Activated T-helper 2 cell treated with anti-CD3 and anti-CD28 coated beads, Interferon-gamma antibody, Interleukin-2, Interleukin-4, amounts not matched to agents 10 μg/mL and 5 μg/mL and 100 μg/mL, durations not matched to agents 14 hours and 24 hours and 36 hours (primary cell): ENCODE results near the gene C2orf49. TPM values are rescaled to one million over a fixed set of nuclear protein-coding genes. Genes with fewer than 3 reads are reported as not detected.

Experiments used
- DNase-seq: peaks from one replicate; pipeline ENCODE4 v3.0.0; 2021; ENCODE audit warnings: low spot score
- H3K27ac Mint-ChIP-seq: one replicate; pipeline ENCODE4 v1.8.0; 2021; ENCODE audit warnings: mixed read lengths
- H3K27me3 Mint-ChIP-seq: one replicate; pipeline ENCODE4 v1.8.0; 2021; ENCODE audit warnings: low read depth, mixed read lengths
- H3K36me3 Mint-ChIP-seq: one replicate; pipeline ENCODE4 v1.8.0; 2021; ENCODE audit warnings: low read depth, mixed read lengths
- H3K4me1 Mint-ChIP-seq: one replicate; pipeline ENCODE4 v1.8.0; 2021; ENCODE audit warnings: low read depth, mixed read lengths
- H3K4me3 Mint-ChIP-seq: one replicate; pipeline ENCODE4 v1.8.0; 2021; ENCODE audit warnings: low read depth, mild to moderate bottlenecking, moderate library complexity, mixed read lengths
- H3K9me3 Mint-ChIP-seq: one replicate; pipeline ENCODE4 v1.8.0; 2021; ENCODE audit warnings: mixed read lengths
- intact Hi-C: fragments of 100-400 bp; cut with micrococcal nuclease; formaldehyde crosslinking; loops from one replicate; pipeline ENCODE4 v1.15.1; 2023
- total RNA-seq: library from RNA; stranded (reverse); gene quantifications from 2 replicates; pipeline ENCODE4 v1.2.3, GENCODE V29; 2022

The C2orf49 gene
- total RNA-seq, 1 donor from 2014 or later, result 19.0 TPM

- intact Hi-C loops, result no loop called here
- peaks cover 6% of the 10 kb centered on the region for H3K4me1 Mint-ChIP-seq
- no peak for DNase-seq
- peaks cover 6% of the 10 kb centered on the region for H3K36me3 Mint-ChIP-seq
- H3K4me3 Mint-ChIP-seq, result no peak overlapping the region
- no peaks in the 10 kb centered on the region for H3K9me3 Mint-ChIP-seq
- H3K27me3 Mint-ChIP-seq, result no peaks in the 10 kb centered on the region
- no peak overlapping the region for H3K27ac Mint-ChIP-seq
Measured at GRCh38 chr2:105383432-105384166, 46.3 kb downstream of the C2orf49 start.

- Mint-ChIP-seq H3K27me3 (no peaks in the 10 kb centered on the region), H3K4me1 (peaks cover 6% of the 10 kb centered on the region), H3K36me3 (peaks cover 6% of the 10 kb centered on the region), H3K4me3 (no peak overlapping the region), H3K27ac (no peak overlapping the region), H3K9me3 (no peaks in the 10 kb centered on the region)
- intact Hi-C loops, result no loop called here
- DNase-seq, result no peak
Measured at GRCh38 chr2:105384216-105384615, 46.9 kb downstream of the C2orf49 start.

GRCh38 chr2:105384861-105385260 is 47.5 kb downstream of the C2orf49 start:
- intact Hi-C loops, result no loop called here

GRCh38 chr2:105385731-105386540 is 48.6 kb downstream of the C2orf49 start:
- intact Hi-C loops, result no loop called here
- Mint-ChIP-seq H3K9me3 (no peaks in the 10 kb centered on the region), H3K36me3 (peaks cover 6% of the 10 kb centered on the region), H3K27me3 (no peaks in the 10 kb centered on the region), H3K4me3 (no peak overlapping the region), H3K4me1 (peaks cover 1% of the 10 kb centered on the region), H3K27ac (no peak overlapping the region)
- no peak for DNase-seq

More at GRCh38 chr2:105384861-105385260, 47.5 kb downstream of the C2orf49 start:
- H3K27me3 Mint-ChIP-seq, result no peaks in the 10 kb centered on the region
- H3K9me3 Mint-ChIP-seq, result no peaks in the 10 kb centered on the region
- H3K27ac Mint-ChIP-seq, result no peak overlapping the region
- H3K4me1 Mint-ChIP-seq, result peaks cover 4% of the 10 kb centered on the region
- H3K36me3 Mint-ChIP-seq, result peaks cover 6% of the 10 kb centered on the region
- no peak for DNase-seq
- no peak overlapping the region for H3K4me3 Mint-ChIP-seq

GRCh38 chr2:105387225-105387624 is 49.9 kb downstream of the C2orf49 start:
- no peaks in the 10 kb centered on the region for H3K27me3 Mint-ChIP-seq
- no peak for DNase-seq
- intact Hi-C loops, result no loop called here
- no peak overlapping the region for H3K4me3 Mint-ChIP-seq
- no peaks in the 10 kb centered on the region for H3K4me1 Mint-ChIP-seq
- no peak overlapping the region for H3K27ac Mint-ChIP-seq
- no peaks in the 10 kb centered on the region for H3K9me3 Mint-ChIP-seq
- H3K36me3 Mint-ChIP-seq, result peaks cover 6% of the 10 kb centered on the region

- intact Hi-C loops, result no loop called here
- Mint-ChIP-seq H3K4me1 (no peaks in the 10 kb centered on the region), H3K36me3 (peaks cover 6% of the 10 kb centered on the region), H3K27ac (no peak overlapping the region), H3K4me3 (no peak overlapping the region), H3K27me3 (no peaks in the 10 kb centered on the region), H3K9me3 (no peaks in the 10 kb centered on the region)
- DNase-seq, result no peak
Measured at GRCh38 chr2:105388971-105389381, 51.6 kb downstream of the C2orf49 start.

- Mint-ChIP-seq H3K36me3 (peaks cover 4% of the 10 kb centered on the region), H3K27me3 (no peaks in the 10 kb centered on the region), H3K9me3 (no peaks in the 10 kb centered on the region), H3K27ac (no peak overlapping the region), H3K4me1 (no peaks in the 10 kb centered on the region), H3K4me3 (no peak overlapping the region)
- intact Hi-C loops, result no loop called here
- no peak for DNase-seq
Measured at GRCh38 chr2:105390454-105390853, 53.1 kb downstream of the C2orf49 start.

GRCh38 chr2:105391058-105391627 is 53.8 kb downstream of the C2orf49 start:
- H3K27ac Mint-ChIP-seq, result no peak overlapping the region
- DNase-seq, result no peak
- intact Hi-C loops, result no loop called here
- H3K4me3 Mint-ChIP-seq, result no peak overlapping the region
- H3K4me1 Mint-ChIP-seq, result no peaks in the 10 kb centered on the region
- H3K36me3 Mint-ChIP-seq, result no peaks in the 10 kb centered on the region
- H3K27me3 Mint-ChIP-seq, result no peaks in the 10 kb centered on the region
- H3K9me3 Mint-ChIP-seq, result no peaks in the 10 kb centered on the region

GRCh38 chr2:105391763-105392662 is 54.7 kb downstream of the C2orf49 start:
- H3K36me3 Mint-ChIP-seq, result no peaks in the 10 kb centered on the region
- no peak overlapping the region for H3K27ac Mint-ChIP-seq
- H3K4me3 Mint-ChIP-seq, result no peak overlapping the region
- peaks cover 6% of the 10 kb centered on the region for H3K4me1 Mint-ChIP-seq
- H3K9me3 Mint-ChIP-seq, result no peaks in the 10 kb centered on the region
- peaks cover 2% of the 10 kb centered on the region for H3K27me3 Mint-ChIP-seq
- intact Hi-C loops, result no loop called here
- DNase-seq, result no peak

GRCh38 chr2:105393373-105394055 is 56.2 kb downstream of the C2orf49 start:
- no peak for DNase-seq
- H3K27ac Mint-ChIP-seq, result no peak overlapping the region
- H3K4me3 Mint-ChIP-seq, result no peak overlapping the region
- intact Hi-C loops, result no loop called here
- H3K4me1 Mint-ChIP-seq, result peaks cover 10% of the 10 kb centered on the region
- H3K27me3 Mint-ChIP-seq, result peaks cover 8% of the 10 kb centered on the region
- no peaks in the 10 kb centered on the region for H3K9me3 Mint-ChIP-seq
- no peaks in the 10 kb centered on the region for H3K36me3 Mint-ChIP-seq

- DNase-seq, result no peak
- H3K36me3 Mint-ChIP-seq, result no peaks in the 10 kb centered on the region
- H3K27me3 Mint-ChIP-seq, result peaks cover 15% of the 10 kb centered on the region
- intact Hi-C loops, result no loop called here
- H3K4me1 Mint-ChIP-seq, result peaks cover 10% of the 10 kb centered on the region
- H3K9me3 Mint-ChIP-seq, result no peaks in the 10 kb centered on the region
- no peak overlapping the region for H3K27ac Mint-ChIP-seq
- H3K4me3 Mint-ChIP-seq, result no peak overlapping the region
Measured at GRCh38 chr2:105394951-105395611, 57.7 kb downstream of the C2orf49 start.
